ENCODE results near the gene INSL6. TPM values are rescaled to one million over a fixed set of nuclear protein-coding genes. Genes with fewer than 3 reads are reported as not detected.

The INSL6 gene
- total RNA-seq, 2 donors from 2014 or later: not detected

DNA sequence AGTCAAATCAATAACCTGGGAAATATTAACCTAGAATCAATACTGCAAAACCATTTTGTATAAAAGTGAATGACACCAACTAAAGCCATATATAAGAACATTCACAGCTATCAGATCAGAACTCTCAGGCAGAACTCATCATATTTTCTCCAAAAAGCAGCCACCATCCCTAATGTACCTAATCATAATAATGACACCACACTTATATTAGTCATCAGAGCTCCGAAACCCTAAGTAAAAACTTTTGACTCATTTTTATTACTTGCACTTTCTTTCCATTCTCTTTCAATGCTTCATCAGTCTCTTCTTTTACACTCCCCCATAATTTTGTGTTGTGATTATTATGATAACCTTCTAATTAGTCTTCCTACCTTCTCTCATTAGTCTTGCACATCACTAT lies 45.3 kb downstream of the INSL6 start:
- peak; percentile 26 for ATAC-seq (replicated peaks)
- Mint-ChIP-seq H3K36me3 (ENCODE audit: low read depth) (peaks cover 31% of the 10 kb centered on the region), H3K27me3 (no peaks in the 10 kb centered on the region), H3K4me1 (no peaks in the 10 kb centered on the region), H3K27ac (no peak overlapping the region), H3K4me3 (no peak overlapping the region), H3K9me3 (peaks cover 19% of the 10 kb centered on the region)

DNA sequence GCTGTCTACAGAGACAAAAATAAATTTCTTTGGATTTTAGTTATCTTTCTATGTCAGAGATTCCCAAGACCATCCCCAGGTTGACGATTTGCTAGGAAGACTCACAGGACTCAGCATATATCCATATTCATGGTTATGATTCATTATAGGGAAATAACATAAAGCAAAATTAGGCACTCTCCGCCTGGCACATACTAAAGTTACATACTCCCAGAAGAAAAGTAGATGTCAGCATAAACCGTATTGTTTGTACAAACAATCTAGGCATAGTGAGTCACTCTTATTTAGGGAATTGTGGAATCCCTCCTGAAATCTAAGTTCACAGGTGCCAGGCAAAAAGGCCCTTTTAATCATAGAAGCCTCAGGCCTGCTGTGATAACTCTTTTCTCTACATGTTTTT lies 62.9 kb downstream of the INSL6 start:
- no peaks in the 10 kb centered on the region for H3K9me3 Mint-ChIP-seq
- H3K27ac Mint-ChIP-seq: no peak overlapping the region
- peaks cover 50% of the 10 kb centered on the region for H3K36me3 Mint-ChIP-seq (ENCODE audit: low read depth)
- H3K4me3 Mint-ChIP-seq: no peak overlapping the region
- H3K4me1 Mint-ChIP-seq: no peaks in the 10 kb centered on the region
- H3K27me3 Mint-ChIP-seq: no peaks in the 10 kb centered on the region
- ATAC-seq (replicated peaks): no peak

DNA sequence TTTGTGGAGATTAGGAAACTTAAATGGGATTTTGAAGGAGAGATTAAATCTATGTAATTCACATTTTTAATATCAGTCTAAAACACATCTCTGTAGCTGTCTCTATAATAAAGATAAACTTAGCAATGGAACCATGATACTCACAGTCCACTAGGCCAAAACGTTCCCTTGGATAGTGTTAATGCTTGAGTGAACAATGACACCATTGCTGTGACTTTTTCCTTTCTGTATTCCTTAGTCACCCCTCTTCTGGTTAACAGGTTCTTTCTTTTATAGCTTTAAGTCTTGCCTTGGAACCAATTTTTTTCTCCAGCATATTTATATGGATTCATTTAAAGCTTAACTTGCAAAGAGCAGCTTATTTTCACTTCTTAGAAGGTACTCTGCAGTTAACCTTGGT lies 63.3 kb downstream of the INSL6 start:
- no peak overlapping the region for H3K4me3 Mint-ChIP-seq
- no peaks in the 10 kb centered on the region for H3K9me3 Mint-ChIP-seq
- peaks cover 47% of the 10 kb centered on the region for H3K36me3 Mint-ChIP-seq (ENCODE audit: low read depth)
- H3K27me3 Mint-ChIP-seq: no peaks in the 10 kb centered on the region
- no peak overlapping the region for H3K27ac Mint-ChIP-seq
- no peaks in the 10 kb centered on the region for H3K4me1 Mint-ChIP-seq
- no peak for ATAC-seq (replicated peaks)

DNA sequence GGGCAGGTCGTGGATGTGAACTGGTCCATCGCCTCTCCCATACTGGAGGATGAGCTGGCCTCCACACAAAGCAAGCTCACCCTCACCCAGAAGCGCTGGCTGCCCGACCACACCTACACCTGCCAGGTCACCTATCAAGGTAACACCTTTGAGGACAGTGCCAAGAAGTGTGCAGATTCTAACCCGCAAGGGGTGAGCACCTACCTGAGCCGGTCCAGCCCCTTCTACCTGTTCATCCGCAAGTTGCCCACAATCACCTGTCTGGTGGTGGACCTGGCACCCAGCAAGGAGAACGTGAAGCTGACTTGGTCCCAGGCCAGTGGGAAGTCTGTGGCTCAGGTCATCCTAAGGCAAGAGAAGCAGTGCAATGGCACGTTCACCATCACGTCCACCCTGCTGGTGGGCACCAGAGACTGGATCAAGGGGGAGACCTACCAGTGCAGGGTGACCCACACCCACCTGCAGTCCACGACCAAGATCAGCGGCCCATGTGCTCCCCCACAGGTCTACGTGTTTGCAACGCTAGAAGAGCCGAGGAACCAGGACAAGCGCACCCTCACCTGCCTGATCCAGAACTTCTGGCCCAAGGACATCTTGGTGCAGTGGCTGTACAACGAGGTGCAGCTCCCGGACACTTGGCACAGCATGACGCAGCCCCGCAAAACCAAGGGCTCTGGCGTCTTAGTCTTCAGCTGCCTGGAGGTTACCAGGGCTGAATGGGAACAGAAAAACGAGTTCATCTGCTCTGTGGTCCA lies 71.3 kb downstream of the INSL6 start:
- Mint-ChIP-seq H3K4me3 (no peak overlapping the region), H3K9me3 (no peaks in the 10 kb centered on the region), H3K36me3 (ENCODE audit: low read depth) (peaks cover 31% of the 10 kb centered on the region), H3K27ac (no peak overlapping the region), H3K27me3 (no peaks in the 10 kb centered on the region), H3K4me1 (no peaks in the 10 kb centered on the region)
- no peak for ATAC-seq (replicated peaks)

Other genes starting within 250 kb of the INSL6 start
- gene JAK2, start 200.4 kb downstream of the INSL6 start, total RNA-seq: 10 to 100 TPM; 17.3 to 24.6 TPM
- gene INSL4, start 45.8 kb upstream of the INSL6 start, total RNA-seq: not detected
- 1 to 10 TPM; 2.9 TPM for gene RLN2, start 119.1 kb upstream of the INSL6 start, total RNA-seq
- 1 to 10 TPM in 1 of 2 donors, under 1 TPM in 1; 0.95 to 1.6 TPM for gene RLN1, start 154.2 kb upstream of the INSL6 start, total RNA-seq